ENCODE data around the gene GMDS.

The GMDS gene

GRCh38 chr6:2184700-2185455, 60.5 kb downstream of the GMDS start:
- no peak overlapping the region for H3K4me3 ChIP-seq (ENCODE audit: low read length)
- no peak for TF ChIP-seq ZNF274 (IDR thresholded peaks at IDR 0.05; ENCODE audit: low read depth, low read length)

- H3K4me3 ChIP-seq (ENCODE audit: low read length) = no peak overlapping the region
- TF ChIP-seq ZNF274 (IDR thresholded peaks at IDR 0.05; ENCODE audit: low read depth, low read length) = no peak
Observed at GRCh38 chr6:2183752-2184151, 61.7 kb downstream of the GMDS start.

GRCh38 chr6:2183246-2183645, 62.2 kb downstream of the GMDS start:
- TF ChIP-seq ZNF274 (IDR thresholded peaks at IDR 0.05; ENCODE audit: low read depth, low read length) = no peak
- H3K4me3 ChIP-seq (ENCODE audit: low read length) = no peak overlapping the region

GRCh38 chr6:2182251-2182650, 63.2 kb downstream of the GMDS start:
- no peak for TF ChIP-seq ZNF274 (IDR thresholded peaks at IDR 0.05; ENCODE audit: low read depth, low read length)
- H3K4me3 ChIP-seq (ENCODE audit: low read length) = no peak overlapping the region

- TF ChIP-seq ZNF274 (IDR thresholded peaks at IDR 0.05; ENCODE audit: low read depth, low read length) = no peak
- H3K4me3 ChIP-seq (ENCODE audit: low read length) = no peak overlapping the region
Observed at GRCh38 chr6:2181567-2181966, 63.8 kb downstream of the GMDS start.

GRCh38 chr6:2179950-2180349, 65.5 kb downstream of the GMDS start:
- no peak for TF ChIP-seq ZNF274 (IDR thresholded peaks at IDR 0.05; ENCODE audit: low read depth, low read length)
- no peak overlapping the region for H3K4me3 ChIP-seq (ENCODE audit: low read length)

GRCh38 chr6:2179241-2179640, 66.2 kb downstream of the GMDS start:
- TF ChIP-seq ZNF274 (IDR thresholded peaks at IDR 0.05; ENCODE audit: low read depth, low read length) = no peak

GRCh38 chr6:2178125-2178524, 67.3 kb downstream of the GMDS start:
- H3K4me3 ChIP-seq (ENCODE audit: low read length) = no peak overlapping the region
- TF ChIP-seq ZNF274 (IDR thresholded peaks at IDR 0.05; ENCODE audit: low read depth, low read length) = no peak

More at GRCh38 chr6:2179241-2179640, 66.2 kb downstream of the GMDS start:
- no peak overlapping the region for H3K4me3 ChIP-seq (ENCODE audit: low read length)

GRCh38 chr6:2175825-2176224, 69.6 kb downstream of the GMDS start:
- TF ChIP-seq ZNF274 (IDR thresholded peaks at IDR 0.05; ENCODE audit: low read depth, low read length) = no peak
- no peak overlapping the region for H3K4me3 ChIP-seq (ENCODE audit: low read length)

GRCh38 chr6:2173203-2173961, 72.0 kb downstream of the GMDS start:
- no peak for TF ChIP-seq ZNF274 (IDR thresholded peaks at IDR 0.05; ENCODE audit: low read depth, low read length)
- no peak overlapping the region for H3K4me3 ChIP-seq (ENCODE audit: low read length)

GRCh38 chr6:2171728-2172127, 73.7 kb downstream of the GMDS start:
- no peak overlapping the region for H3K4me3 ChIP-seq (ENCODE audit: low read length)
- no peak for TF ChIP-seq ZNF274 (IDR thresholded peaks at IDR 0.05; ENCODE audit: low read depth, low read length)

GRCh38 chr6:2168480-2168879, 76.9 kb downstream of the GMDS start:
- no peak overlapping the region for H3K4me3 ChIP-seq (ENCODE audit: low read length)
- TF ChIP-seq ZNF274 (IDR thresholded peaks at IDR 0.05; ENCODE audit: low read depth, low read length) = no peak

- no peak overlapping the region for H3K4me3 ChIP-seq (ENCODE audit: low read length)
- no peak for TF ChIP-seq ZNF274 (IDR thresholded peaks at IDR 0.05; ENCODE audit: low read depth, low read length)
Observed at GRCh38 chr6:2166717-2167116, 78.7 kb downstream of the GMDS start.

- H3K4me3 ChIP-seq (ENCODE audit: low read length) = no peak overlapping the region
- no peak for TF ChIP-seq ZNF274 (IDR thresholded peaks at IDR 0.05; ENCODE audit: low read depth, low read length)
Observed at GRCh38 chr6:2165286-2165685, 80.1 kb downstream of the GMDS start.

- TF ChIP-seq ZNF274 (IDR thresholded peaks at IDR 0.05; ENCODE audit: low read depth, low read length) = no peak
Observed at GRCh38 chr6:2164481-2164880, 80.9 kb downstream of the GMDS start.

More at GRCh38 chr6:2164481-2164880, 80.9 kb downstream of the GMDS start:
- H3K4me3 ChIP-seq (ENCODE audit: low read length) = no peak overlapping the region

All from GM08714 (cell line).